Common myeloid progenitor, CD34-positive (primary cell): ENCODE results near the gene CTAGE1.
"Not testable (repeated sequence)": the region's sequence is repeated elsewhere in the genome, so short reads cannot be mapped to it uniquely, and the experiment has no call there.

Experiments
- CTCF ChIA-PET: fragments of 350-600 bp; sonication (Branson Sonifier 250); formaldehyde crosslinking; loops from one replicate; lab custom pipeline; 2021; ENCODE audit warnings: antibody characterized with exemption; lab: Charles Lee
- POLR2A ChIA-PET: fragments of 350-600 bp; sonication (Branson Sonifier 250); formaldehyde crosslinking; loops from one replicate; lab custom pipeline; 2021; ENCODE audit warnings: antibody characterized with exemption; lab: Charles Lee
- DNase-seq, 3 donors: peaks; one replicate each; pipeline versions ENCODE4 v3.0.0 to v3.0.0-alpha.2; 2013
- H3K27ac ChIP-seq, 2 experiments: 1 replicate in 1 of 2; 2 replicates in 1 of 2; pipeline ENCODE4 v1.7.0; 2013; ENCODE audit warnings: inconsistent platforms in 2 of 2, low read length in 2 of 2, mild to moderate bottlenecking in 2 of 2, low read depth in 1 of 2, moderate library complexity in 1 of 2; ENCODE audit not compliant: severe bottlenecking in 2 of 2, insufficient read depth in 1 of 2, poor library complexity in 1 of 2
- H3K27me3 ChIP-seq, 5 experiments: replicated peaks in 2 of 5; 1 replicate in 3 of 5; 2 replicates in 2 of 5; pipeline versions ENCODE4 v1.6.1 to v1.7.0; 2013; ENCODE audit warnings: low read length in 4 of 5, mild to moderate bottlenecking in 2 of 5, moderate library complexity in 2 of 5, inconsistent platforms in 1 of 5; ENCODE audit not compliant: insufficient read depth in 5 of 5, control insufficient read depth in 4 of 5
- H3K36me3 ChIP-seq, 4 experiments: 1 replicate in 2 of 4; 2 replicates in 2 of 4; pipeline versions ENCODE4 v1.6.1 to v1.7.0; 2013; ENCODE audit warnings: low read length in 3 of 4, control low read depth in 1 of 4, mild to moderate bottlenecking in 1 of 4; ENCODE audit not compliant: control insufficient read depth in 4 of 4, insufficient read depth in 4 of 4
- H3K4me1 ChIP-seq, 4 experiments: 1 replicate in 3 of 4; 2 replicates in 1 of 4; pipeline versions ENCODE4 v1.6.1 to v1.7.1; 2013; ENCODE audit warnings: low read length in 3 of 4, mild to moderate bottlenecking in 3 of 4, control low read depth in 1 of 4, inconsistent platforms in 1 of 4, moderate library complexity in 1 of 4; ENCODE audit not compliant: control insufficient read depth in 4 of 4, insufficient read depth in 4 of 4; ENCODE audit errors: control extremely low read depth in 1 of 4
- H3K4me3 ChIP-seq, 7 experiments: 1 replicate in 4 of 7; 2 replicates in 3 of 7; pipeline versions ENCODE4 v1.5.1 to v1.7.0; 2013; ENCODE audit warnings: mild to moderate bottlenecking in 7 of 7, low read length in 6 of 7, moderate library complexity in 6 of 7, inconsistent platforms in 2 of 7, low read depth in 2 of 7, control low read depth in 1 of 7; ENCODE audit not compliant: insufficient read depth in 4 of 7, control insufficient read depth in 1 of 7; ENCODE audit errors: extremely low read depth in 1 of 7
- H3K9me3 ChIP-seq, 5 experiments: 1 replicate in 4 of 5; 2 replicates in 1 of 5; pipeline versions ENCODE4 v1.6.1 to v1.7.1; 2013; ENCODE audit warnings: low read length in 4 of 5, mild to moderate bottlenecking in 2 of 5, inconsistent platforms in 1 of 5, low read depth in 1 of 5, moderate library complexity in 1 of 5; ENCODE audit not compliant: control insufficient read depth in 4 of 5, insufficient read depth in 2 of 5; ENCODE audit errors: control extremely low read depth in 1 of 5
- WGBS: methylation state at CpG from one replicate; pipeline ENCODE4 v1.1.5; 2013; ENCODE audit not compliant: insufficient coverage; 5-methylcytosine and 5-hydroxymethylcytosine counted together

Gene CTAGE1

GRCh38 chr18:22456547-22456946, 38.8 kb upstream of the CTAGE1 start:
- no peaks in the 10 kb centered on the region for H3K9me3 ChIP-seq
- DNase-seq = no peak
- H3K27me3 ChIP-seq = peaks cover 0 to 2% (median 0%) of the 10 kb centered on the region in 5 experiments
- CTCF ChIA-PET = no interaction called here
- WGBS = 94% methylated on average over 6 of the region's 6 CpGs
- no peak overlapping the region for H3K27ac ChIP-seq
- POLR2A ChIA-PET = no interaction called here
- no peak overlapping the region for H3K4me3 ChIP-seq
- peaks cover 0 to 5% (median 0%) of the 10 kb centered on the region in 4 experiments for H3K4me1 ChIP-seq
- no peaks in the 10 kb centered on the region for H3K36me3 ChIP-seq

GRCh38 chr18:22456116-22456480, 38.4 kb upstream of the CTAGE1 start:
- H3K27ac ChIP-seq = no peak overlapping the region
- H3K36me3 ChIP-seq = no peaks in the 10 kb centered on the region
- POLR2A ChIA-PET = no interaction called here
- no peak for DNase-seq
- peaks cover 0 to 2% (median 0%) of the 10 kb centered on the region in 5 experiments for H3K27me3 ChIP-seq
- H3K4me3 ChIP-seq = no peak overlapping the region
- H3K4me1 ChIP-seq = peaks cover 0 to 5% (median 0%) of the 10 kb centered on the region in 4 experiments
- CTCF ChIA-PET = no interaction called here
- WGBS = 97% methylated on average over 6 of the region's 6 CpGs
- H3K9me3 ChIP-seq = no peaks in the 10 kb centered on the region

- H3K36me3 ChIP-seq = no peaks in the 10 kb centered on the region
- H3K9me3 ChIP-seq = no peaks in the 10 kb centered on the region
- peaks cover 0 to 2% (median 0%) of the 10 kb centered on the region in 5 experiments for H3K27me3 ChIP-seq
- H3K4me3 ChIP-seq = no peak overlapping the region
- ChIA-PET CTCF (no interaction called here), POLR2A (no interaction called here)
- no peak for DNase-seq
- H3K27ac ChIP-seq = no peak overlapping the region
- peaks cover 0 to 5% (median 0%) of the 10 kb centered on the region in 4 experiments for H3K4me1 ChIP-seq
- whole genome bisulfite sequencing = 95% methylated on average over 2 of the region's 3 CpGs
Observed at GRCh38 chr18:22455425-22456115, 37.9 kb upstream of the CTAGE1 start.

GRCh38 chr18:22453315-22453714, 35.6 kb upstream of the CTAGE1 start:
- WGBS = 100% methylated on average over 3 of the region's 5 CpGs
- peaks cover 0 to 5% (median 0%) of the 10 kb centered on the region in 4 experiments for H3K4me1 ChIP-seq
- peaks cover 0 to 4% (median 0%) of the 10 kb centered on the region in 5 experiments for H3K9me3 ChIP-seq
- no peak for DNase-seq
- peaks cover 0 to 2% (median 0%) of the 10 kb centered on the region in 5 experiments for H3K27me3 ChIP-seq
- POLR2A ChIA-PET = no interaction called here
- H3K4me3 ChIP-seq = no peak overlapping the region
- CTCF ChIA-PET = no interaction called here
- no peaks in the 10 kb centered on the region for H3K36me3 ChIP-seq
- H3K27ac ChIP-seq = no peak overlapping the region

- WGBS = 25% methylated on average over 4 of the region's 8 CpGs
- Histone ChIP-seq H3K9me3 (peaks cover 0 to 4% (median 0%) of the 10 kb centered on the region in 5 experiments), H3K27ac (no peak overlapping the region), H3K4me3 (peak overlapping the region in 1 of 7 experiments; percentile 3), H3K4me1 (peaks cover 0 to 5% (median 0%) of the 10 kb centered on the region in 4 experiments), H3K27me3 (peaks cover 0 to 2% (median 0%) of the 10 kb centered on the region in 5 experiments), H3K36me3 (no peaks in the 10 kb centered on the region)
- DNase-seq = no peak
- POLR2A ChIA-PET = no interaction called here
- CTCF ChIA-PET = interaction anchor here (0.7 kb wide), 1 partner anchor 19 kb away, joined by 4 read pairs; no protein-coding TSS in a partner anchor
Observed at GRCh38 chr18:22452226-22452668, 34.5 kb upstream of the CTAGE1 start.

- H3K4me3 ChIP-seq = no peak overlapping the region
Observed at GRCh38 chr18:22451796-22452195, 34.1 kb upstream of the CTAGE1 start.

GRCh38 chr18:22450766-22451165, 33.1 kb upstream of the CTAGE1 start:
- H3K36me3 ChIP-seq, CTCF ChIA-PET, H3K27ac ChIP-seq, H3K27me3 ChIP-seq, DNase-seq, POLR2A ChIA-PET, H3K4me3 ChIP-seq, H3K4me1 ChIP-seq, H3K9me3 ChIP-seq: not testable (repeated sequence)
- 94% methylated on average over 2 of the region's 3 CpGs for WGBS

More at GRCh38 chr18:22451796-22452195, 34.1 kb upstream of the CTAGE1 start:
- WGBS = 70% methylated on average over 2 of the region's 7 CpGs
- ChIA-PET POLR2A (no interaction called here), CTCF (no interaction called here)
- Histone ChIP-seq H3K27ac (no peak overlapping the region), H3K27me3 (peaks cover 0 to 2% (median 0%) of the 10 kb centered on the region in 5 experiments), H3K36me3 (no peaks in the 10 kb centered on the region), H3K9me3 (peaks cover 0 to 4% (median 0%) of the 10 kb centered on the region in 5 experiments), H3K4me1 (peaks cover 0 to 5% (median 0%) of the 10 kb centered on the region in 4 experiments)
- DNase-seq = peak in 1 of 3 donors; percentile 1
